Left colon (tissue), 2 donors: ENCODE data around the gene DPRX. TPM values are rescaled to one million over a fixed set of nuclear protein-coding genes. Genes with fewer than 3 reads are reported as not detected.

Source experiments
- ATAC-seq: fragments of 200-7000 bp; cut with Tn5 transposase; one replicate; pipeline ENCODE4 v1.9.1; 2020; ENCODE audit warnings: mild to moderate bottlenecking, moderate library complexity
- DNase-seq, 2 donors: peaks; one replicate each; pipeline ENCODE4 v3.0.0-alpha.2; 2020
- intact Hi-C, 2 donors: fragments of 100-400 bp; cut with DNase I in 1 of 2; cut with micrococcal nuclease in 1 of 2; formaldehyde crosslinking; loops; one replicate each; pipeline versions ENCODE4 v1.11.2 to v1.14.0; 2022; cut with DNase I, micrococcal nuclease
- long read RNA-seq: library from polyadenylated mRNA; unstranded; transcript quantifications from one replicate; pipeline ENCODE4 v2.0.0, GENCODE V29; 2021
- total RNA-seq, 2 donors: library from RNA; stranded (reverse); fragmentation: NEBNext Ultra II Directional; extraction: Animal tissue kit (Norgen Biotek cat#: 25700); gene quantifications; one replicate each; pipeline ENCODE4 v1.2.1, GENCODE V29; 2021
- donor health status: DM: no; HTN: no; CAD: no.
- donor health status: DM: yes; HTN: yes; CAD: no.

Gene DPRX
- not detected for total RNA-seq
- long read RNA-seq, result 0 reads

DNA sequence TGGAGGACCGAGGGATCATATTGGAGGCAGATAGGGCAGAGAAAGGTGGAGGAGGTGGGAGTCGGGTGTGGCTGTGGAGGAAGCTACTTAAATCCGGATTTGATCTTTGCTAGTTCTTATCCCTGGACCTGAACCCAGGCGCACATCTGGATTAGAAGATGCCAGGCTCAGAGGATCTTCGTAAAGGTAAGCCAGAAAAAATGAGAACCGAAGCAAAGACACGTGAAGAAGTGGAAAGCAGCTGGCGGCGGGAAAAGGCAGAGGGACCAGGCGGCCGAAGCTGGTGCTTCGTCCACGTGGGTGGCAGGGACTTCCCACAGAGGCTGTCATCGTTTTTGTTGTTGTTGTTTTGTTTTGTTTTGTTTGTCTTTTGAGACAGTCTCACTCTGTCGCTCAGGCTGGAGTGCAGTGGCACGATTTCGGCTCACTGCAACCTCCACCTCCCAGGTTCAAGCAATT is at the start of gene DPRX:
Gene DPRX (plus strand): TSS at position 51 of the 459 bp plus-strand sequence. CDS start 108 bp downstream, at position 159.
- no peak for DNase-seq
- no peak for ATAC-seq
- intact Hi-C loops, result no loop called here

GRCh38 chr19:53583181-53583580 is 48.6 kb upstream of the DPRX start:
- ATAC-seq (no peak), DNase-seq (no peak)
- intact Hi-C loops, result no loop called here

GRCh38 chr19:53586277-53586691 is 45.5 kb upstream of the DPRX start:
- no peak for ATAC-seq
- intact Hi-C loops, result no loop called here
- DNase-seq, result no peak

- ATAC-seq (no peak), DNase-seq (no peak)
- intact Hi-C loops, result no loop called here
Observed at GRCh38 chr19:53594811-53595509, 36.8 kb upstream of the DPRX start.

DNA sequence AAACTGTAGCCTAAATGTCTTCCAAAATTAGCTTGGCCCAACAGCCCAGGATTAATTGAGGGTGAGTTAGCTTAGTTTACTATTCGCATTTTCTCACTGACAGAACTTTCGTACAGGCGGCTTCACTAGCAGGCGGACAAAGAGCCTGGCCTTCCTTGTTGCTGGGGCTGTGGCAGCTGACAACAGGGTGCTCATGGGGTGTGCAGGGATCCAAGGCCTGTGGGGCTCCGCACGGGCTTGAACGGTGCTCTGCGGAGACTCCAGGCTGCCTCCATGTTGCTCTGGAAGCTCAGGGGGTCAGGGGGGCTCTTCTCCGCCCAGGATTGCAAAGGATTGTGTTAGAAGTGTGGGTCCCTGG is 36.3 kb upstream of the DPRX start:
- no peak for DNase-seq
- ATAC-seq, result no peak
- intact Hi-C loops, result no loop called here

GRCh38 chr19:53596056-53596455 is 35.7 kb upstream of the DPRX start:
- intact Hi-C loops, result no loop called here
- DNase-seq (no peak), ATAC-seq (no peak)

DNA sequence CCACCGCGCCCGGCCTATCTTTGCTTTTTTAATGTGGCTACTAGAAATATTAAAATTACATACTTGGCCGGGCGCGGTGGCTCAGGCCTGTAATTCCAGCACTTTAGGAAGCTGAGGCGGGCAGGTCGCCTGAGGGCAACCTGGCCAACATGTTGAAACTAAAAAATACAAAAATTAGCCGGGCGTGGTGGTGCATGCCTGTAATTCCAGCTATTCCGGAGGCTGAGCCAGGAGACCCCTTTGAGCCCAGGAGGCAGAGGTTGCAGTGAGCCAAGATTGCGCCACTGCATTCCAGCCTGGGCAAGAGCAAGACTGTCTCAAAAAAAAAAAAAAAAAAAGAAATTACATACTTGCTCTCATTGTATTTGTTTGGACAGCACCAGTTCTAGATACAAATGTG is 34.8 kb upstream of the DPRX start:
- intact Hi-C loops, result no loop called here
- no peak for ATAC-seq
- DNase-seq, result no peak

DNA sequence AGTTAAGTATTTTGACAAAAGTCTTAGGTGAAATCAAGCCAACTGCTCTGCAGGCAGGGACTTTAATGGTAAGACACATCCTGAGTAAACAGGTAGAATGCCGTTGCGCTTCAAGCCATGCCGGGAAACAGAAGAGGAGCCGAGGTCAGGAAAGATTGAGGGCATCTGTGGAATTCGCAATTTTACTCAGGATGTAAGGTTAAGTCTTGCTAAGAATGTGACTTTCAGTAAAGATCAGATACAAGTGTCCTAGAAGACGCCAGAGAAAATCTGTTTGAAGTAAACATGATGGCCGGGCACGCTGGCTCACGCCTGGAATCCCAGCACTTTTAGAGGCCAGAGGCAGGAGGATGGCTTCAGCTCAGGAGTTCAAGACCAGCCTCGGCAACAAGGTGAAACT is 33.4 kb upstream of the DPRX start:
- ATAC-seq, result no peak
- DNase-seq, result no peak
- intact Hi-C loops, result no loop called here

- intact Hi-C loops, result no loop called here
- ATAC-seq, result no peak
Observed at GRCh38 chr19:53600217-53600616, 31.6 kb upstream of the DPRX start.

DNA sequence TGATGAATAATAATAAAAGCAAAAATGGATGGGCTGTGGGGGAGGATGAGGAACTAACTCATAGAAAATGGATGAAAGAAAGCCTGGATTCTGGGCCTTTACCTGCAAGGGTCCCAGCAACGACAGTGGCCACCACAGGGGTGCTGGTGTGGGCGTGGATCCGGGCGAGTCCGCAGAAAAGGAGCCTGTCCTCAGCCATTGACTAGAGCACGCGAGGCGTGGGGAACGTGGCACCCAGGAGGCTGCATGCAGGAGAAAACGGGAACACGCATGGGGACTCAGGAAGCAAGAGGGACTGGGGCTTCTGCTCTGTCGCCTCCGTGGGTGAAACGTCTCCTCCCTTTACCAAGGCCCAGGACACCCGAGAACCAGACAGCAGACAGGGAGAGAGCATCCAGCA is 25.8 kb upstream of the DPRX start:
- ATAC-seq (no peak), DNase-seq (no peak)
- intact Hi-C loops, result no loop called here

More at GRCh38 chr19:53600217-53600616, 31.6 kb upstream of the DPRX start:
- no peak for DNase-seq

- DNase-seq, result no peak
- ATAC-seq, result no peak
- intact Hi-C loops, result no loop called here
Observed at GRCh38 chr19:53608381-53608780, 23.4 kb upstream of the DPRX start.

DNA sequence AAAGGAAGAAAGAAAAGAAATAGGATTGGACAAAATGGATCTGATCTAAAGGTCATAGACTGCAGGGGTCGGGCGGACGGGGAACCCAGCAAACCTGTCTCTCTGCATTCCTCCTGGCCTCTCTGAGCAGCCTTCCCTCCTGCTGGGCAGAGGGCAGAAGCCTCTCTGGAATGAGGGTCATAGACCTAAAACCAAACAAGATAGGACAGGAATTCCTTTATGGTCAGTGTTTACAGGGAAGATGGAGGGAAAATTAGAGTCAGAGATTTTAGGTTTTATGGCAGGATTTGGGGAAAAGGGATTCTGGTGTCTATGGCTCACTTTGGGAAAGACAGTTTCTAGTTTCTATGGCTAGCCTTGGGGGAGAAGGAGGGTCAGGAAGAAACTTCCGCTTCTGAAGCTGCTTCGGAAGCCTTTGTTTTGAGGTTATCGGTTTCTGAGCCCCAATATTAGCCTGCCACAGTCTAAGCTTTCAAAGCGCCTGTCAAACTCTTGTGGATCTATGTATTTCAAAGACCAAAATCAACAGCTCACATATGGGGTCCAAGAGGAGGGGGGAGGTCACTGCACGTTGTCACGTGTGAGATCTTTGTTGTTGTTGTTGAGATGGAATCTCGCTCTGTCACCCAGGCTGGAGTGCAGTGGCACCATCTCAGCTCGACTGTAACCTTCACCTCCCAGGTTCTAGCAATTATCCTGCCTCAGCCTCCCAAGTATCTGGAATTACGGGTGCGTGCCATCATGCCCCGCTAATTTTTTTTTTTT is 18.9 kb upstream of the DPRX start:
- no peak for ATAC-seq
- intact Hi-C loops, result no loop called here
- no peak for DNase-seq

DNA sequence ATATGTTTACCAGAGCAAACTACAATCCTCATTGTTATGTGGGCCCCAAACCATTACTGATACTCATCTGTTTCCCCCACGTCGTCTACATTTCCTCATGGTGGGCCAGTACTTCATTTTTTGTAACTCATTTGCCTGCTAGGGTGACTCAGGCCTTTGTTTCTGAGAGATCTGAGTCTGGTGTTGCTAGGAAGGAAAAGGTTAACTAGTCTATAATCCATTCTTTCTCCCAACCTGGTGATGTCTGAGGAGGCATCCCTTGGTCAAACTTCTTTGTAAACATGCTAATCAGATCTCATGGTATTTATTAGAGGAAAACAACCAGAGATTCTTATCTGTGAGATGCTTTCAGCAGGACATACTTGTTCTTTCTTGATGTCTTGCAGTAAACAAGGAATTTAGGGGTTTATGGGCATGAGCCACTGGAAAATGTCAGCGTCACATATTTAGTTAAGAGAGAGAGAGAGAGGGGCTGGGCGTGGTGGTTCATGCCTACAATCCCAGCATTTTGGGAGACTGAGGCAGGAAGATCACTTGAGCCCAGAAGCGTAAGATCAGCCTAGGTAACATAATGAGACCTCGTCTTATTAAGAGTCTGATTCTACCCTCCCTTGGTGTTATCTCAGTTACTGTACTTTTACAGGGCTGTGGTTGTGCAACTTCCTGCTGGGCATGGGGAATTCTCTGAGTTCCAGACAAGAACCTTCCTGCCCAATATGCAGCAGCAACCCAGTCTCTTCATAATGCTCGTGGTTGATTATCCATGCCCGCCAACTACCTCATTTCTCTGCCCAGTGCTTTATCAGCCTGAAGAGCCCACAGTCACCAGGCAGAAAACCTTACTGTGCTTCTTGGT is 9.7 kb upstream of the DPRX start:
- DNase-seq, result no peak
- ATAC-seq, result no peak
- intact Hi-C loops, result no loop called here

GRCh38 chr19:53624771-53625545 is 6.8 kb upstream of the DPRX start:
- ATAC-seq, result no peak
- no peak for DNase-seq
- intact Hi-C loops, result no loop called here

- ATAC-seq, result no peak
- no peak for DNase-seq
- intact Hi-C loops, result no loop called here
Observed at GRCh38 chr19:53626486-53626885, 5.3 kb upstream of the DPRX start.

- intact Hi-C loops, result no loop called here
- ATAC-seq (no peak), DNase-seq (no peak)
Observed at GRCh38 chr19:53626976-53627375, 4.8 kb upstream of the DPRX start.

- no peak for ATAC-seq
- no peak for DNase-seq
- intact Hi-C loops, result no loop called here
Observed at GRCh38 chr19:53634768-53635167, 3.0 kb downstream of the DPRX start.

DNA sequence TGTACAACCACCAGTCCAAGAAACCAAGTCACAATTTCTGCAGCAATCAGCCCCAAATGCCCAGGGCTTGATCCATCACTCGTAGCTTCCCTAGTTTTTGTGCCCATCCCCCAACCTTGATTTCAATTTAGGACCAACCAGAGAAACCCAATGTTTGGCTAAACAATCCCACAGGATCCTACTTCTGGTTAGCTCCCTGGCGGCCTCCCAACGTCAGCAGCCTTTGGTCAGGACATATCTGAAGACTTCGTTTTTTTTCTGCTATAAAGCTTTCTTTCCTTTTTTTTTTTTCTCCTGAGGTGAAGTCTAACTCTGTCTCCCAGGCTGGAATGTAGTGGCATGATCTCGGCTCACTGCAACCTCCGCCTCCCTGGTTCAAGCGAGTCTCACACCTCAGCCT is 7.7 kb downstream of the DPRX start:
- DNase-seq (no peak), ATAC-seq (no peak)
- intact Hi-C loops, result no loop called here
